Ovary (tissue), 9 donors: ENCODE data around the gene TBX21. TPM values are rescaled to one million over a fixed set of nuclear protein-coding genes. Genes with fewer than 3 reads are reported as not detected.

ENCODE experiments used
- DNase-seq, 5 donors: peaks; one replicate each; pipeline ENCODE4 v3.0.0-alpha.2; 2019 to 2020
- H3K27ac ChIP-seq, 2 donors: fragments of 200-600 bp; one replicate each; pipeline versions ENCODE4 v1.5.1 to v1.8.0; 2019 to 2022
- H3K27me3 ChIP-seq: fragments of 200-600 bp; one replicate; pipeline ENCODE4 v1.8.0; 2022
- H3K36me3 ChIP-seq: fragments of 200-600 bp; sonication (generic); one replicate; pipeline ENCODE4 v1.5.1; 2019
- H3K4me1 ChIP-seq: one replicate; pipeline ENCODE4 v1.8.1; 2013; ENCODE audit warnings: mild to moderate bottlenecking, moderate library complexity; ENCODE audit not compliant: insufficient read depth
- H3K4me3 ChIP-seq: fragments of 200-600 bp; sonication (generic); one replicate; pipeline ENCODE4 v1.5.1; 2017
- H3K9me3 ChIP-seq, 2 donors: fragments of 200-600 bp in 1 of 2; sonication (generic) in 1 of 2; one replicate each; pipeline versions ENCODE4 v1.5.1 to v1.8.1; 2013 to 2019; ENCODE audit warnings: mild to moderate bottlenecking in 1 of 2, moderate library complexity in 1 of 2
- EP300 ChIP-seq: sonication (generic); formaldehyde crosslinking; IDR thresholded peaks from one replicate; pipeline ENCODE4 v1.6.1; 2017; ENCODE audit warnings: antibody characterized with exemption
- POLR2A ChIP-seq: fragments of 450-650 bp; IDR thresholded peaks from one replicate; pipeline ENCODE4 v1.6.1; 2017; ENCODE audit warnings: antibody characterized with exemption, mild to moderate bottlenecking, moderate library complexity
- WGBS, 3 donors: extraction: QIAGEN DNeasy Blood & Tissue Kit in 1 of 3; methylation state at CpG; one replicate each; pipeline versions ENCODE4 v1.1.5 to v1.1.7; 2013 to 2017; 5-methylcytosine and 5-hydroxymethylcytosine counted together
- intact Hi-C, 4 donors: fragments of 100-400 bp; cut with DNase I; formaldehyde crosslinking; loops; one replicate each; pipeline versions ENCODE4 v1.11.0 to v1.15.1; 2022 to 2023
- polyA plus RNA-seq, 2 donors: library from polyadenylated mRNA; stranded (reverse); fragments of 200-250 nt in 1 of 2; fragments of 350-450 nt in 1 of 2; fragmentation: Illumina TruSeq in 1 of 2; extraction: RNeasy Lipid Tissue Mini Kit (QIAGEN cat#74804) in 1 of 2; gene quantifications; one replicate each; pipeline ENCODE4 v1.2.3, GENCODE V29; 2013 to 2014
- total RNA-seq, 7 donors: library from RNA; depleted of rRNA in 2 of 7; stranded (reverse); fragments of >200 nt in 2 of 7; fragmentation: NEBNext Ultra II Directional in 3 of 7; extraction: Animal tissue kit (Norgen Biotek cat#: 25700) in 3 of 7; gene quantifications; one replicate each; pipeline versions ENCODE4 v1.1.0 to v1.2.4, GENCODE V29; 2016 to 2023
- TF ChIP-seq, protein P1 (sequence below), 3 donors: fragments of 450-650 bp in 2 of 3; fragments of 200-600 bp in 1 of 3; IDR thresholded peaks; one replicate each; pipeline versions ENCODE4 v1.5.1 to v1.8.0; 2016 to 2022; ENCODE audit warnings: antibody characterized with exemption in 3 of 3, mild to moderate bottlenecking in 1 of 3
- donor health status: DM: no; HTN: no; CAD: no; lungs with moderate emphysema.
- donor health status: DM: no; HTN: no; CAD: no.
- donor health status: Bipolar disorder and iron deficiency.
- donor health status: DM: yes; HTN: yes; CAD: no.
- donor health status: DM: no; HTN: no; CAD: no.
- donor health status: DM: yes; HTN: yes; CAD: no.

TBX21 gene
- total and polyA plus RNA-seq, 9 donors = 0.12 to 1.4 (median 0.33) TPM; not detected in 1

DNA sequence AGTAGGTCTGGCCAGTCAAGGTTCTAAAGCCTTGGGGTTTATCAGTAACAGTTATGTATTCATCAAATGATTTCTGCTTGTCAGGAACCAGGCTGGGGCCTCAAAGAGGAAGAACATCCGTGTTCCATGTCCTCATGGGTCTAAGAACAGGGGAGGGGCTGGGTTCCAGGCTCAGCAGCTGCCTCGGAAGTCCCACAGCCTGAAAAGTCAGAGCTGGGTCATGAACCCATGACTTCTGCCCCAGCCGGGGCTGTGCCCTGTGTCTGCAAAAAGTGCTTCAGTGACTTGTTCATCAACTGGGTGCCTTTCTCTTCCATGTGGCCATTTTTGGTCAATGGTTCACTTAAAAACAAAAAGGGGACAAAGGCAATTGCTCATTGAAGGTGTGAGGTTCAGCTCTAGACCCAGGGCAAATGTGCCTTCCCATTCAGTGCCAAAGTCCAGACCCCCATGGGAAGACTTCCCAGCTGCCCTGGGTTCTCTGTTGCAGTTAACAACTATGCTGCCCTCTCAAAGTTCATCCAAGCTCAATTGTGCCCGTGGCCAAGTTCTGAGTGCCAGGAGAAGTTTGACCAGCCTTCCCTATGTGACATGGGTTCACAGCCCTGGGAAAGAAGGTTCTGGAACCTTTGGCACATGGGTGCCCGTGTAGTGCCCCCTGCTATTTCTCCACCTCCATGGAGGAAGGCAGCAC, 20.6 kb upstream of the TBX21 start:
- WGBS, 3 donors = 51 to 65% (median 55%) methylated on average over 5 of the region's 5 CpGs
- Histone ChIP-seq H3K4me3 (no peak overlapping the region), H3K27me3 (no peaks in the 10 kb centered on the region), H3K27ac (no peak overlapping the region), H3K36me3 (no peaks in the 10 kb centered on the region), H3K4me1 (no peaks in the 10 kb centered on the region), H3K9me3 (no peaks in the 10 kb centered on the region)
- DNase-seq = no peak
- intact Hi-C loops = no loop called here
- TF ChIP-seq EP300 = no peak
- TF ChIP-seq, protein P1, sequence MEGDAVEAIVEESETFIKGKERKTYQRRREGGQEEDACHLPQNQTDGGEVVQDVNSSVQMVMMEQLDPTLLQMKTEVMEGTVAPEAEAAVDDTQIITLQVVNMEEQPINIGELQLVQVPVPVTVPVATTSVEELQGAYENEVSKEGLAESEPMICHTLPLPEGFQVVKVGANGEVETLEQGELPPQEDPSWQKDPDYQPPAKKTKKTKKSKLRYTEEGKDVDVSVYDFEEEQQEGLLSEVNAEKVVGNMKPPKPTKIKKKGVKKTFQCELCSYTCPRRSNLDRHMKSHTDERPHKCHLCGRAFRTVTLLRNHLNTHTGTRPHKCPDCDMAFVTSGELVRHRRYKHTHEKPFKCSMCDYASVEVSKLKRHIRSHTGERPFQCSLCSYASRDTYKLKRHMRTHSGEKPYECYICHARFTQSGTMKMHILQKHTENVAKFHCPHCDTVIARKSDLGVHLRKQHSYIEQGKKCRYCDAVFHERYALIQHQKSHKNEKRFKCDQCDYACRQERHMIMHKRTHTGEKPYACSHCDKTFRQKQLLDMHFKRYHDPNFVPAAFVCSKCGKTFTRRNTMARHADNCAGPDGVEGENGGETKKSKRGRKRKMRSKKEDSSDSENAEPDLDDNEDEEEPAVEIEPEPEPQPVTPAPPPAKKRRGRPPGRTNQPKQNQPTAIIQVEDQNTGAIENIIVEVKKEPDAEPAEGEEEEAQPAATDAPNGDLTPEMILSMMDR (IDR thresholded peaks at IDR 0.05) = no peak
- TF ChIP-seq POLR2A = no peak

DNA sequence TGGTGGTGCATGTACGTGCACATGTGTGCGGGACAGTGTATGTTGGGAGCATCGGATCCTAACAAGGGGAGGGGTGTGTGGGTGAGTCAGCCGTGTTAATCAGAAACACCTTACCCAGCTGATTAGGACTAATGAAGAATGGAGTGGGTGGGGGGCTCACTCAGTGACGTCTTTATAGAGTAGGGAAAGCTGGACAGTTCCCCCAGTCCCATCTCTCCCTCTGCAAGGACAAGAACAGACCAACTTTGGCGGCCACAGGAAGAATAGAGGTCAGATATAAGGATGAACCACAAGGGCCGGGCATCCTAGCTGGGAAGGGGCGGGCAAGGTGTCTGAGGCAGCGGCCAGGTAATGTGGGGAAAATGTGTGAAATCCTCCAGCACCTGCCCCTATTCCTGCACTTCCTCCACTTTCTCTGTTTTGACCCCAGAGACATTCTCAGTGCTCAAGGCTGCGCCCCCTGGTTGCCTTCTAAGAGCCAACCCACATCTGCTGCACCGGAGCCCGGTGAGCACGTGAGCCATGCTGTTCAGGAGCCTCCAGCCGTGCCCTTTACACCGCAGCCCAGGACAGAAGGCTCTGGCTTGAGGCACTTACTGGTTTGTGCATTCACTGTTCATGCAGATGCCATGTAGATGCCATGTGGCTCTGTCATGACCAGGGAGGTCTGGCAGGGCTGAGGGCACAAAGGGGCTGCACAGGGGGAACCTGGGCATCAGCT, 18.9 kb upstream of the TBX21 start:
- no peak overlapping the region for H3K4me3 ChIP-seq
- 26 to 29% (median 27%) methylated on average over 15 of the region's 15 CpGs for WGBS, 3 donors
- H3K4me1 ChIP-seq = no peaks in the 10 kb centered on the region
- H3K27me3 ChIP-seq = no peaks in the 10 kb centered on the region
- no peak overlapping the region for H3K27ac ChIP-seq
- H3K9me3 ChIP-seq = no peaks in the 10 kb centered on the region
- no peak for DNase-seq
- intact Hi-C loops = no loop called here
- TF ChIP-seq, protein P1 (IDR thresholded peaks at IDR 0.05) = no peak
- TF ChIP-seq EP300 (no peak), POLR2A (no peak)
- H3K36me3 ChIP-seq = no peaks in the 10 kb centered on the region

GRCh38 chr17:47714773-47715396, 18.2 kb upstream of the TBX21 start:
- Histone ChIP-seq H3K9me3 (no peaks in the 10 kb centered on the region), H3K4me3 (no peak overlapping the region), H3K27ac (no peak overlapping the region), H3K27me3 (no peaks in the 10 kb centered on the region), H3K36me3 (no peaks in the 10 kb centered on the region), H3K4me1 (no peaks in the 10 kb centered on the region)
- intact Hi-C loops = no loop called here
- no peak for DNase-seq
- TF ChIP-seq, protein P1 (IDR thresholded peaks at IDR 0.05) = no peak
- TF ChIP-seq POLR2A (no peak), EP300 (no peak)
- WGBS, 3 donors = 63 to 79% (median 73%) methylated on average over 6 of the region's 6 CpGs

GRCh38 chr17:47715669-47716325, 17.2 kb upstream of the TBX21 start:
- intact Hi-C loops = no loop called here
- no peak for DNase-seq
- Histone ChIP-seq H3K36me3 (no peaks in the 10 kb centered on the region), H3K27ac (no peak overlapping the region), H3K4me3 (no peak overlapping the region), H3K9me3 (no peaks in the 10 kb centered on the region), H3K4me1 (no peaks in the 10 kb centered on the region), H3K27me3 (no peaks in the 10 kb centered on the region)
- TF ChIP-seq EP300 (no peak), POLR2A (no peak)
- TF ChIP-seq, protein P1 (IDR thresholded peaks at IDR 0.05) = no peak
- 60 to 70% (median 69%) methylated on average over 10 of the region's 10 CpGs for WGBS, 3 donors
